ENCODE results near the gene DIS3L. TPM values are rescaled to one million over a fixed set of nuclear protein-coding genes. Genes with fewer than 3 reads are reported as not detected.

The DIS3L gene
- total RNA-seq, 1 experiment from 2014 or later = 42.8 TPM

- no peak for DNase-seq (ENCODE audit: low read depth, low spot score)
- in situ Hi-C loops (cut with HindIII; ENCODE audit: low pct_unique_long_range_greater_than_20kb, low sequenced_read_pairs) = no loop called here
These were observed 23.9 kb upstream of the DIS3L start for GRCh38 chr15:66269326-66270090.

GRCh38 chr15:66270932-66271331 lies 22.4 kb upstream of the DIS3L start:
- in situ Hi-C loops (cut with HindIII; ENCODE audit: low pct_unique_long_range_greater_than_20kb, low sequenced_read_pairs) = no loop called here
- DNase-seq (ENCODE audit: low read depth, low spot score) = no peak

DNA sequence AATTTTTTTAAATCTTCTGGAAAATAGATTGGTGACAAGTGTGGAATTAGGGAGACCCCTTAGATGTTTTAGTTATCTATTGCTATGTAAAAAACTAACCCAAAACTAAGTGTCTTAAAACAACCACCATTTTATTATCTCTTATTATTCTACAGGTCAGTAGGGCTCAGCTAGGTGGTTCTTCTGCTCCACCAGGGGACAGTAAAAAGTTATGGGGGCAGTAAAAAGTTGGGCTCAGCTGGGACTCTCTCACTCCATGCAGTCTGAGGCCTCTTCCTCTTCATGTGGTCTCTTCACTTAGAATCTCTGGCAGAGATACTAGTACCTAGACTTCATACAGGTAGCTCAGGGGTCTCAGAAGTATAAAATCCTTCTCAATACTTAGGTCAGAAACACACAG lies 18.0 kb upstream of the DIS3L start:
- in situ Hi-C loops (cut with HindIII; ENCODE audit: low pct_unique_long_range_greater_than_20kb, low sequenced_read_pairs) = no loop called here
- no peak for DNase-seq (ENCODE audit: low read depth, low spot score)

DNA sequence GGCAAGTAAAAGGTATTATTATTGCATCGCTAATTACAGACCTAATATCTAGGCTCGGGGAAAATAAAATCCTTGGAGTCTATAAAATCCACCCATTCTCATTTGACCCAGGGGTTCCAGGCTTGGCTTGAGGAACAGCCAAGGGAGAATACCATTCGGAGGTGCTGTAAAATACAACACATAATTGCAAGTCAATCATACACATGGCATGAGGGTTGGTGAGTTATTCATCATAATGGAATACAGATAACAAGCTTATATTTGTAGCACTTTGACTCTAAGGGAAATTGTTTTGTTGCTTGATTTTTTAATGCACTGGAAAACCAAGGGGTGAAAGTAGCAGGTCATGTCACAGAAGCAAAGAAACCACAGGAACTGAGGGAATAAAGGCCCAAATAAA lies 16.8 kb upstream of the DIS3L start:
- no peak for DNase-seq (ENCODE audit: low read depth, low spot score)
- in situ Hi-C loops (cut with HindIII; ENCODE audit: low pct_unique_long_range_greater_than_20kb, low sequenced_read_pairs) = no loop called here

GRCh38 chr15:66278056-66278455 lies 15.3 kb upstream of the DIS3L start:
- in situ Hi-C loops (cut with HindIII; ENCODE audit: low pct_unique_long_range_greater_than_20kb, low sequenced_read_pairs) = no loop called here
- no peak for DNase-seq (ENCODE audit: low read depth, low spot score)

GRCh38 chr15:66278671-66279070 lies 14.7 kb upstream of the DIS3L start:
- DNase-seq (ENCODE audit: low read depth, low spot score) = no peak
- in situ Hi-C loops (cut with HindIII; ENCODE audit: low pct_unique_long_range_greater_than_20kb, low sequenced_read_pairs) = no loop called here

GRCh38 chr15:66284271-66284670 lies 9.1 kb upstream of the DIS3L start:
- in situ Hi-C loops (cut with HindIII; ENCODE audit: low pct_unique_long_range_greater_than_20kb, low sequenced_read_pairs) = no loop called here
- no peak for DNase-seq (ENCODE audit: low read depth, low spot score)

GRCh38 chr15:66285533-66286280 lies 7.7 kb upstream of the DIS3L start:
- in situ Hi-C loops (cut with HindIII; ENCODE audit: low pct_unique_long_range_greater_than_20kb, low sequenced_read_pairs) = no loop called here
- DNase-seq (ENCODE audit: low read depth, low spot score) = no peak

GRCh38 chr15:66287461-66288057 lies 5.8 kb upstream of the DIS3L start:
- peak; percentile 66 for DNase-seq (ENCODE audit: low read depth, low spot score)
- in situ Hi-C loops (cut with HindIII; ENCODE audit: low pct_unique_long_range_greater_than_20kb, low sequenced_read_pairs) = no loop called here

GRCh38 chr15:66288093-66288492 lies 5.3 kb upstream of the DIS3L start:
- in situ Hi-C loops (cut with HindIII; ENCODE audit: low pct_unique_long_range_greater_than_20kb, low sequenced_read_pairs) = no loop called here
- no peak for DNase-seq (ENCODE audit: low read depth, low spot score)

DNA sequence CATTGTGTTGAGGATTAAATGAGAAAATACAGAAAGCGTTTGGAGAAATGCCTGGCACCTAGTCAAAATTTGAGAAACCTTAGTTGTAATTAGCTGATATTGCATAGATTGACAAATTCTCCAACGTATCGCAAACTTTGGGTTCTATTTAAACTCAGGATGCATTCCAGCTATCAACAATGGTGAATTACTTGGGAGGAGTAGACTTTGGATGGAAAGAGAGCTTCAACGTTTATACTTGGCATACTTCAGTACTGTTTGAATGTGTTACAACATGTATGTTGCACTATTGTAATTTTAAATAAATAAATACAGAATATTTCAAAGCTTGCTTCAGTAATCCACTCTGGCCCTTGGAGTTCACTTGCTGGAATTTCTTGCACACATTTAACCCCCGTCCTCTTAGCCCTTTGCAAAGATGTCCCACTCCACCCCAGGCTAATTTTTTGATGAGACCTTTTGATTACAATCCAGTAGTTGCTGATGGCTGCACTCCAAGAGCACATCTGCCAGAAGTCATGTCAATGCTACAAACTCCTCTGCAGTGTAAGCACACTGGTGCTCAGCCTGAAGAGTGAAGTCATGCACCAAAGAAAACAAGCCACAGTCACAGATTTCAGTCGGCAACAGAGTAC lies 4.7 kb upstream of the DIS3L start:
- in situ Hi-C loops (cut with HindIII; ENCODE audit: low pct_unique_long_range_greater_than_20kb, low sequenced_read_pairs) = no loop called here
- no peak for DNase-seq (ENCODE audit: low read depth, low spot score)

DNA sequence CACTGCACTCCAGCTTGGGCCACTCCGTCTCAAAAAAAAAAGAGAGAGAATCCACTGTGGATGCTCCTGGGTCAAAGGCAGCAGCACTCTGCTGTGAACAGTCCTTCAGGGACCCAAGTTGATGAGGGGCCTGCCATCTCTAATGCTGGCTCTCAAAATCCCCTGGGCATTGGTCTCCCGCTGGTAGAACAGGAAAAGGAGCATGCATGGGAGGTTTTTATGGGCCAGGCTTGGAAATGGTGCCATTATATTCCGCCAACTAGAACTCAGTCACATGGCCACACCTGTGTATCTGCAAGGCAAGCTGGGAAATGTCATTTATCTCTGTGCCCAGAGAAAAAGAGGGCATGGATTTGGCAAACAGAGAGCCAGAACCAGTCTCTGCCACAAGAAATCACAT lies 3.4 kb upstream of the DIS3L start:
- in situ Hi-C loops (cut with HindIII; ENCODE audit: low pct_unique_long_range_greater_than_20kb, low sequenced_read_pairs) = no loop called here
- DNase-seq (ENCODE audit: low read depth, low spot score) = no peak

GRCh38 chr15:66290518-66290917 lies 2.9 kb upstream of the DIS3L start:
- no peak for DNase-seq (ENCODE audit: low read depth, low spot score)
- in situ Hi-C loops (cut with HindIII; ENCODE audit: low pct_unique_long_range_greater_than_20kb, low sequenced_read_pairs) = no loop called here

- in situ Hi-C loops (cut with HindIII; ENCODE audit: low pct_unique_long_range_greater_than_20kb, low sequenced_read_pairs) = no loop called here
- no peak for DNase-seq (ENCODE audit: low read depth, low spot score)
These were observed 1.4 kb upstream of the DIS3L start for GRCh38 chr15:66291816-66292570.

DNA sequence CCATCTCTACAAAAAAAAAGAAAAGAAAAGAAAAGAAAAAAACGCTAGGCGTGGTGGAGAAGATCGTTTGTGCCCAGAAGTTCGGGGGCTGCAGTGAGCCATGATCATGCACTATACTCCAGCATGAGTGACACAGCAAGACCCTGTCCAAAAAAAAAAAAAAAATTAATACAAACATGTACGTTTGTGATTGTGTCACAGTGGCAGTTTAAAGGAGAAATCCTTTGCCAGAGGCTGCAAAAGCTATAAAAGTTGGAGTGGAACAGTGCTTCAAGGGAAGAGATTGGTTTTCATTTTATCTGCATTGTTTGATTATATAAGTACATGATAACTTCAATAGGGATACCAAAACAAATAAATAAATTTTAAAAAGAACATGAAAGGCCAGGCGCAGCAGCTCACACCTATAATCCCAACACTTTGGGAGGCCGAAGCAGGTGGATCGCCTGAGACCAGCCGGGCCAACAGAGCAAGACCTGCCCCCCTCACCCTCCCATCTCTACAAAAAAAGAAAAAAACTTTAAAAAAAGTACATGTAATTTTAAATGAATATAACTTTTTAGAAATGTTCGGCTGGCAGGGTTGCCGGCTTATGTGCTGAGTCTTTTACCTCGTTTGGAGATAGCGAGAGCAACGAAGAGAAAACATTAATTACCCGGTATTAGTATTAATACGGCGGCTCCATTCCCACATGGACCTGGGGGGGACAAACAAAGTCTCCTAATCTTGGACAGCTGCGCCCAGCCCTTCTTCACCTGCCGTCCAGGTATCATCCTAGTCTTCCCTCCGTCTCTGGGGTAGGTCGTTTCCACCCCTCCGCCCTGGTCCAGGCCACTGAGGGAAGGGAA lies 573 bp upstream of the DIS3L start:
- DNase-seq (ENCODE audit: low read depth, low spot score) = no peak
- in situ Hi-C loops (cut with HindIII; ENCODE audit: low pct_unique_long_range_greater_than_20kb, low sequenced_read_pairs) = no loop called here

- no peak for DNase-seq (ENCODE audit: low read depth, low spot score)
- in situ Hi-C loops (cut with HindIII; ENCODE audit: low pct_unique_long_range_greater_than_20kb, low sequenced_read_pairs) = no loop called here
These were observed 976 bp downstream of the DIS3L start for GRCh38 chr15:66294157-66294931.

Measured in SK-MEL-5 (cell line).